GM21786 (cell line): ENCODE results near the gene SIGLECL1.

Experiments used
- ATAC-seq: cut with Tn5 transposase; IDR thresholded peaks from one replicate; pipeline ENCODE4 v1.9.1; 2021; ENCODE audit not compliant: unreplicated experiment

The SIGLECL1 gene

DNA sequence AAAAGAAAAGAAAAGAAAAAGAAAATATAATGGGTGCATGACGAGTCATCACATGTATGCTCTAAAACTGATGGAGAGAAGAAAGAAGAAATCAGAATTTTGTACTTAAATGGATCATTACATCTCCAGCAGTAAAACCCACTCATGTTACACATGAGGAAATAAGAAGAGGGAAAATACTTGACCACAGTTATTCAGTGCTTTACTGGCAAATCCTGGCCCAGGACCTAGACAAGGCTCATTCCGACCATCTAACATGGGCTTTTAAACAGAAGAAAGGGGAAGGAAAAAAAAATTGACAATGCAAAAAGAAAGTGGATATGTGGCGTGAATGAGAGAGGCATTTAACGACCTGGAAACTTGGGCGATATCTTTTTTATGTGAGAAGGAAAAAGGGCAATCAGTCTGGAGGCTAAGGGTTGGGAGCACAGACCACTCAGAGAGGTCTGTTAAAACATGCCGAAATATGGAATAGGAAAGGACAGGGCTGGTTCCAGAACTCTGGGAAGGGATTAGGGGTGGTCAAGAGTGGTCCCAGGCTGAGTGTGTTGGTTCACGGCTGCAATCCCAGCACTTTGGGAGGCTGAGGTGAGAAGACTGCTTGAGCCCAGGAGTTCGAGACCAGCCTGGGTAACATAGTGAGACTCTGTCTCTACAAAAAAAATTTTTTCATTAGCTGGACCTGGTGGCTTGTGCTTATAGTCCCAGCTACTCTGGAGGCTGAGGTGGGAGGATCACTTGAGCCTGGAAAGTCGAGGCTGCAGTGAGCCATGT is 1.6 kb downstream of the SIGLECL1 start:
- no peak for ATAC-seq

DNA sequence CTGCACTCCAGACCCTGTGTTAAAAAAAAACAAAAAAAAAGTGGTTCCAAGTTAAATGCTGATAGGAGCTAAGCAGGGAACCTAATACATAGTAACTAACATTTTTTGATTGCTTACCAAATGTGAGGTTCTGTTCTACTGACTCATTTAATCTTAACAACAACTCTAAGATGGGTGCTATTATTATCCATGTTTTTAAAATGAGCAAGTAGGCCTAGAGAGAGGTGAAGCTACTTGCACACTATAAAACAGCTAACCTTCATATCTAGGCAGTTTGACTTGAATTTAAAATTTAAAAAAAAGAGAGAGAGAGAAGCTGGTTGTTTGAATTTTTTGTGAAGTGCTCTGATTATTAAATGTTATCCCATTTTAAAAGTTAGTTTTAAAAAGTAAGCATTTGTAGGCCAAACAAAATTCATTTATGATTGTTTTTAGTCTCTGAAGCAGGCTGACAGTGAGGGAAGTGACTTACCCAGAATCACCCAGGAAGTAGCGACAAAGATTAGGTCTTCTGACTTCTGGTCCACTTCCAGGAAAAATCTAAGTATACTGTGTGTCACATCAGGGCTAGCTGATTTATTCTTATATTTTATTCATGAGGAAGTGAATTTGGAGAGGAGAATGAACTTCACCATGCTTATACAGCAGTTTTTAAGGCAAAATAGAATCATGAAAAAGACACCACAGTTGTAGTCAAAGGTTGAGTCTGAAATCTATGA is 2.4 kb downstream of the SIGLECL1 start:
- no peak for ATAC-seq

- no peak for ATAC-seq
These were observed 5.3 kb downstream of the SIGLECL1 start for GRCh38 chr19:51256155-51256625.

- no peak for ATAC-seq
These were observed 6.6 kb downstream of the SIGLECL1 start for GRCh38 chr19:51257471-51257870.

- no peak for ATAC-seq
These were observed 7.6 kb downstream of the SIGLECL1 start for GRCh38 chr19:51258165-51259160.

- no peak for ATAC-seq
These were observed 8.7 kb downstream of the SIGLECL1 start for GRCh38 chr19:51259348-51260245.

- ATAC-seq: no peak
These were observed 12.9 kb downstream of the SIGLECL1 start for GRCh38 chr19:51263808-51264207.

- no peak for ATAC-seq
These were observed 20.2 kb downstream of the SIGLECL1 start for GRCh38 chr19:51271067-51271466.

- ATAC-seq: no peak
These were observed 21.4 kb downstream of the SIGLECL1 start for GRCh38 chr19:51272183-51272810.

- ATAC-seq: no peak
These were observed 23.3 kb downstream of the SIGLECL1 start for GRCh38 chr19:51274049-51274770.

- ATAC-seq: no peak
These were observed 26.2 kb downstream of the SIGLECL1 start for GRCh38 chr19:51277112-51277511.

- ATAC-seq: no peak
These were observed 31.5 kb downstream of the SIGLECL1 start for GRCh38 chr19:51282335-51282734.

GRCh38 chr19:51285682-51286081 is 34.8 kb downstream of the SIGLECL1 start:
- no peak for ATAC-seq

- no peak for ATAC-seq
These were observed 38.8 kb downstream of the SIGLECL1 start for GRCh38 chr19:51289635-51290034.

GRCh38 chr19:51292971-51293370 is 42.1 kb downstream of the SIGLECL1 start:
- no peak for ATAC-seq

DNA sequence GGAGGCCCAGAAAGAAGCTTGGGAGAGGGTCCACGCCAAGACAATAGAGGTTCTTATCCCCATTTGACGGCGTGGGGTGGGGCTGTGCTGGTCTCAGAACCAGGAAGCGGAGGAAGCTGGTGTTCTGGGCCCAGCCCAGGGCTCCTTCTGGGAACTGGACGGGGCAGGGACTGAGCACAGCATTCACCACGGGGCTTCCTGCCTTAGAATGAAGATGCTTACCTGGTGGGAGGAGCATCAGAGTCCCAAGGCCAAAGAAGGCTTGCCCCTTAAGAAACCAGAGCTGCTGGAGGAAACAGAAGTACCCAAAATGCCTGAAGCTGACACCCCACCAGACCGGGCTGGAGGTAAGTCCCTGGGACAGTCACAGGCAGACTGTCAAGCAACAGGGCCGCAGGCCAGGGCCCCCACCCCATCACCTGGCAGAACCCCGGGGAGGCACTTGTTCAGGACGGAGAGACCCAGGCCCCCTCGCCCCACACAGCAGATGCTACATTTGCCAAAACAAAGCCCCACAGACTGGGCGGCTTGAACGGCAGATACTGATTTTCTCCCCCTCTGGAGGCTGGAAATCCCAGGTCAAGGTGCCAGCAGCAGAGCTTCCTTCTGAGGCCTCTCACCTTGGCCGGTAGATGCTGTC is 42.8 kb downstream of the SIGLECL1 start:
- ATAC-seq: no peak

GRCh38 chr19:51294211-51294976 is 43.5 kb downstream of the SIGLECL1 start:
- no peak for ATAC-seq

- ATAC-seq: no peak
These were observed 44.1 kb downstream of the SIGLECL1 start for GRCh38 chr19:51294977-51295375.
